NCI-H2107 treated with DMSO at 0.1 percent for 48 hours (cell line): ENCODE data around the gene LRCH1.

Experiments
- DNase-seq: peaks from one replicate; lab custom pipeline; 2025; ENCODE audit not compliant: unreplicated experiment; lab: John Stamatoyannopoulos, UW

The LRCH1 gene

GRCh38 chr13:46662690-46663089 lies 109.7 kb downstream of the LRCH1 start:
- no peak for DNase-seq

DNA sequence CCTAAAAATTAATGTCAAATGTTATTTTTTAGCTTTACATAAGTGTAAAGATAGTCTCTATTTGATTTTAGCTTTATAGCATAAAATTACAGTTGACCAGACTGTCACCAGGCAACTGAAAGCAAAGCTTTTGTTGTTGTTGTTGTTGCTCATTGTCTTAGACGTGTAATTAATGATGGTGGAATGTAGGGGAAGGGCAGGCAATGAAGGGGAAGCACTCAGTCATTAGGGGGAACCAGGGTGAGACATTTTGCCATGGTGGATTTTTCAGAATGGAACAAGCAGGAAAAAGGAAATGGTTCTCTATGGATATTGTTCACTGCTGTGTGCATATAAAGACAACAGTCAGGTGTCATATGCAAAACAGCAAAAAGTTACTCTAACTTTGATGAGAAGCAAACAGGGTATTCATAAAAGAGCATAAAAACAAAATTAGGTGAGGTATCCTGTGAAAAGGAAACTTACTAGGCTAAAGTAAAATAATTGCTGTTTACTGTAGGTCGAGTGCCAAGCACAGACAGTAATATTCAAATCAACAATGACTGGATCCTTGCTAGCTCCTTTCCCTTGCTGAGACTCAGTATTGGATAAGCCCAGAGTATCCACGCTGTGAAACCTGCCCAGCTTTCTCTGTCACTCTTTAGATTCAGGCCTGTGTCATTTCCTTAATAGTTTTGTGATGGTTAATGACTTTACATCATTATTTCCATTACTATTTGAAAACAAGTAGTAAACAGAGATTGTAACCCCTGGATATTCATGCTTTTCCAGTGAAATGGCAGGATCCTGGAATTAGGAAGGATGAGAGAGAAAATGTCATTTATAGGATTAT lies 110.5 kb downstream of the LRCH1 start:
- no peak for DNase-seq

DNA sequence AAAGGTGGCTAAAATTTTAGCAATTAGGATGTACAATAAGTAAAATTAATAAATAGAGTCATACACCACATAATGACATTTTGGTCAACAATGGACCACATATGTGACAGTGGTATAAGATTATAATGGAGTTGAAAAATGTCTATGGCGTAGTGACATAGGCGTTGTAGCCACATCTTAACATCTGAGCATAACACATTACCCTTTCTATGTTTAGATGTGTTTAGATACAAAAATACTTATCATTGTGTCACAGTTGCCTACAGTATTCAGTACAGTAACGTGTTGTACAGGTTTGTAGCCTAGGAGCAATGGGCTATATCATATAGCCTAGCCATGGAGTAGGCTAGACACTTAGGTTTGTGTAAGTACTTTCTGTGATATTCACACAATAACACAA lies 111.2 kb downstream of the LRCH1 start:
- no peak for DNase-seq

DNA sequence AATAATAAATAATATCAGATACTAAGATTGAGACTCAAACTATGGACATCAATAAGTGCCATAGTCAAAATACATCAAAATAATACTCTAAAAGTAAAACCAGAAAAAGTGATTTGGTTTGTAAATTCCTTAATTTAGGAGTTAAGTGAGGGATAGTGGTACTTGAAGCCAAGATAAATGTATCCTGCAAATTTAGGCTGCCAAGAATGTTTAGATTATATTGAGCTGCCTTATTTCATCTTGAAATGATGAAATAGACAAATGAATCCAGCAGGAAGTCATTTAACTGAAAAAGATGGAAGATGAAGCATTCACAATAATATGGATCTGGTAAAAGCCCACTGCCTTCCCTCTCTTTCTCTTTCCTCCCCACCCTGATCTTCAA lies 112.3 kb downstream of the LRCH1 start:
- no peak for DNase-seq

DNA sequence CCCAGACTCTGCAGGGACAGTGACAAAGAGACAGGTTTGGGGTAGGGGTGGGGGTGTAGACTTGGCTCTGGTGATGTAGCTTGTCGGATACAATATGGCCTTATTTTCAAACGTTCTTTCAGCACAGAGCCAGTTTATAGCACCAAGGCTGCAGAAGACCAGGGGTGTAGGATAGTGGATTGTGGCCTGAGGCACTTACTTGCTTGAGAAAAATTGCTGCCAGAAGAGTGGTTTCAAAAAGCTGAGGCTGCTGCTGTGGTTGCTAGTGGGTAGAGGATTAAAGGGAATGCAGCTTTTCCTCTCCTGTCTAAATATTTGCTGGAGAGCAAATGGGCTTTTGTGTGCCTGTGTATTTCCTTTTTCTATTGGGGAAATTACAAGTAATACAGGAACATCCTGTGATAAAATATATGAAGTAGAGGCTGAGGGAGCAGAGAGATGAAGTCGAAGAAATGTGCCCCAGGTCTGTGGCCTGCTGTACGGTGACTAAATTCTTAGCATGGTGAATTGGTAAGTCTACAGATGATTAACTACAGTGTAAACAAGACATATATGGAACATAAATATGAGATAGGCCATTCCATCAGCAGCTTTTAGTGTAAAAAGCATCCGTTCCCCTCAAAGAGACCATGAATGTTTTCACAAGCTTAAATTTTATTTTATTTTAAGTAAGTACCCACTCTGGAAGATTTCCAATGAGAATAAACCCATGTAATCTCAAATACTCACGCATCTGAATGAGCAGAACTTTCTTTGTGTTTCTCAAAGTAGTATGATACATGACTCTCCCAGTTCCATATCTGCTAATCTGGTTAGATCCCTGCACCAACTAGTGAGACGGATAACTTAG lies 112.9 kb downstream of the LRCH1 start:
- no peak for DNase-seq

DNA sequence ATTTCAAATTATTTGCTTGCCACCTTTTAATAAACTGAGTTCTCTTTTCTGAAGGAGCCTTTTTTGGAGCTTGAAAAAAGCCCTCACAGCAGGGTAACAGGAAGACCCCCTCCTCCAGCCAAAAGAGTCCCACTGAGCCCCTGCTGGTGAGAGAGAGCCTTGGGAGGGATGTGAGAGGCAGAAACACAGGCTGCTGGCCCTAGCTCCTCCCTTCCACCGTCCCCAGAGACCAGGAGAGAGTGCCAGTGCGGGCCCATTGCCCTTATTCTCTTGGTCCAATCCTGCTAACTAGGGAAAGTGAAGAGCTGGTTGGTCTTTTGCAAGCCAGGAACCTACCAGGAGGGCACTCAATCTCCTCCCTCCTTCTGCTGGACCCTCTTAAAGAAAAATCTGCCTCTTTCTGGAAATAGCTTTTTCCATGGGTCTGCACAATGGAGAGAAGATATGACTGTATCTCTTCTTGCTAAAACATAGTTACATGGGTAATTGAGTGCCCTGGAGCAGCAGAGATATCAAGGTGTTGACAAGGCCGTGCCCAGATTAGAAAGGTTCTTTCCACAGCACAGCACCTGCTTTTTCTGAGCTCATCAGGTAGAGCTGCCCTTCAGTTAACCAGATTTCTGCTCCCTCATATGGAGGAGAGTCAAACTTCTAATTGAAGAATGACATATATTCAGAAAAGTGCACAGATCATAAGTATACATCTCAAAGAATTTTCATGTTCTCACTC lies 113.9 kb downstream of the LRCH1 start:
- no peak for DNase-seq

- DNase-seq, result no peak
Measured at GRCh38 chr13:46667687-46668281, 114.8 kb downstream of the LRCH1 start.

GRCh38 chr13:46668302-46668720 lies 115.3 kb downstream of the LRCH1 start:
- DNase-seq, result no peak

DNA sequence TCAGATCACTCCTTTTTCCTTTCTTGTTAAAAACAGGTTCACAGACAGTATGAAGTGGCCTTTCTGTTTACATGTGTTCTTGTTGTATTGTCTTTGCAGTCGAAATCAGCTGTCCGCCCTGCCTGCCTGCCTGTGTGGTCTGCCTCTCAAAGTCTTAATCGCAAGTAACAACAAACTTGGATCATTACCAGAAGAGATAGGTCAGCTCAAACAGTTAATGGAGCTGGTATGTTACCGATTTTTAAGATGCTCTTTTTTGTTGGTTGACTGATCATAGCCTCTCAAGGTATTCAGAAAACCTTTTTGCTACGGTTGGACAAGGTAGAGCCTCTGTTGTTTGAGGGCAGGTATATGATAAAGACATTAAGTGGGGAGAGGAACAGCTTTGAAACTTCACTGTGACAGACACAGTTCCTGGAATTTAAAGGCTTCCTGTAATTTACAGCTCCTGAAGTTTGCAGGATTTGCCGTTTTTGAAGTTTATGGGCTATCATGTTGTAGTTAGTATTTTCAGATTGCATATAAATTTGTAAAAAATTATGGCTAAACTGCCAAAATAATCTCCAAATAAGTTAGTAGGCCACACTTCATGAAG lies 116.1 kb downstream of the LRCH1 start:
- DNase-seq, result no peak

DNA sequence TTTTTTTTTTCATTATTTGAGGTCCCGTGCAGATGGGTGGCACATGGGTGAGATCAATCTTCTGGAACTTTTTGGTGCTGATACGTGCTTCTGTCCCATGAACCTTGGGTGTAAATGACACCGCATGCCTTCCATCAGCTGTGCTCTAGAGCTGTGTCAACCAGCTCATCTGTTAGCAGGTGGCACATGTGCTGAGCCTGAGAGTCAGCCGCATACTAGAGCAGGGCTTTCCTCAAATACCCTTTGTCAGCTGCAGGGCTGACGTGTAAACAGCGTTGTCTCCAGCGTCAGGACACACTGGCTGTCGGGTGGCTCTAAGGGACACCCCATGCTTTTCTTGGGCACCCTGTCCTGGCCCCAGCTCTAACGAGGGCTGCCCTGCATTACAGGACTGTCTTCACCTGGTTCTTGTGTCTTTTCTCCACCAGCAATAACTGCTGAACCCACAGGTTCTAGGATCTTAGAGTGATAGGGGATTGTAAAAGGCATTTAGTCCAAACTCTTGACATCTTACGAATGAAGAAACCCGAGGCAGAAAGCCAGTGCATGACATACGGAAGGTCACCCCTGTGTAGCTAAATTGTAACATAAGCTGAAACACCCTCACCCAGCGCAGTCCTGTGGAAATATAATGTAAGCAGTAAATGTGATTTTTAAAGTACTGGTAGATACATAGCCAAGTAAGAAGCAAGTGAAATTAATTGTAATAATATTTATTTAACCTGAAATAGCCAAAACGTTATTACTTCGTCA lies 119.5 kb downstream of the LRCH1 start:
- no peak for DNase-seq

DNA sequence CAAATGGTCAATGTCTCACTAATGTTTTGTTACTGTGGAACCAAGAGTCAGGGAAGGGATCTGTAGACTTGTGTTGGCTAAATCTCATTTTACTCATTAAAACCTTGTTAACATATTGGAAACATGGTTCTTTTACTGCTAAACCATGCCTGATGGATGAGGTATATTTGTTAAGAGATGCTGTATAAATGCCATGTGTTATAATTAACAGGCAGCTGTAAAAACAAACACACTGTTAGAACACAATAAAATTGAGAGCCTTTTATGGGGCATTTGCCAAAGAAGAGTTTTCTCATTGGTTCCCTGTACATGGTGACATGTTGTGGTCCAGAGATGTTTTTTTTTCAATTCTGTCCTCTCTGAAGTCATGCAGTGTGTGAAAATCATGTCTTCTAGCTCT lies 122.0 kb downstream of the LRCH1 start:
- DNase-seq, result peak; percentile 5

- no peak for DNase-seq
Measured at GRCh38 chr13:46676378-46676725, 123.4 kb downstream of the LRCH1 start.

- DNase-seq, result no peak
Measured at GRCh38 chr13:46679369-46680120, 126.6 kb downstream of the LRCH1 start.

GRCh38 chr13:46682015-46682414 lies 129.0 kb downstream of the LRCH1 start:
- no peak for DNase-seq

GRCh38 chr13:46682707-46683106 lies 129.7 kb downstream of the LRCH1 start:
- no peak for DNase-seq

- no peak for DNase-seq
Measured at GRCh38 chr13:46683676-46684260, 130.8 kb downstream of the LRCH1 start.

GRCh38 chr13:46684287-46685001 lies 131.5 kb downstream of the LRCH1 start:
- DNase-seq, result no peak

- no peak for DNase-seq
Measured at GRCh38 chr13:46685006-46685730, 132.2 kb downstream of the LRCH1 start.
